Breast epithelium (tissue), 4 donors: ENCODE results near the gene LELP1. TPM values are rescaled to one million over a fixed set of nuclear protein-coding genes. Genes with fewer than 3 reads are reported as not detected.

Experiments used
- DNase-seq, 2 donors: peaks; one replicate each; pipeline ENCODE4 v3.0.0-alpha.2; 2019; ENCODE audit warnings: low spot score in 2 of 2
- H3K27ac ChIP-seq, 2 donors: fragments of 200-600 bp; sonication (generic) in 1 of 2; one replicate each; pipeline ENCODE4 v1.5.1; 2016 to 2019; ENCODE audit warnings: mild to moderate bottlenecking in 1 of 2
- H3K27me3 ChIP-seq, 2 donors: fragments of 200-600 bp; sonication (generic) in 1 of 2; one replicate each; pipeline versions ENCODE4 v1.5.1 to v1.6.0; 2017 to 2019; ENCODE audit warnings: control low read depth in 1 of 2, mild to moderate bottlenecking in 1 of 2
- H3K36me3 ChIP-seq: fragments of 200-600 bp; one replicate; pipeline ENCODE4 v1.5.1; 2019
- H3K4me1 ChIP-seq, 2 donors: fragments of 200-600 bp; sonication (generic); one replicate each; pipeline ENCODE4 v1.5.1; 2016 to 2019; ENCODE audit warnings: control low read depth in 1 of 2
- H3K4me3 ChIP-seq, 3 donors: fragments of 200-600 bp; sonication (generic); 1 replicate in 2 of 3; 2 replicates in 1 of 3; pipeline ENCODE4 v1.5.1; 2016 to 2019; ENCODE audit warnings: mild to moderate bottlenecking in 3 of 3, moderate library complexity in 2 of 3
- H3K9me3 ChIP-seq, 2 donors: fragments of 200-600 bp; sonication (generic) in 1 of 2; one replicate each; pipeline ENCODE4 v1.5.1; 2016 to 2019; ENCODE audit warnings: control low read depth in 1 of 2
- CTCF ChIP-seq, 3 donors: fragments of 450-650 bp; IDR thresholded peaks; one replicate each; pipeline ENCODE4 v1.5.1; 2016 to 2017; ENCODE audit warnings: antibody characterized with exemption in 3 of 3, mild to moderate bottlenecking in 3 of 3, moderate library complexity in 3 of 3
- POLR2A ChIP-seq: fragments of 450-650 bp; IDR thresholded peaks from one replicate; pipeline ENCODE4 v1.6.1; 2016; ENCODE audit warnings: antibody characterized with exemption, mild to moderate bottlenecking, moderate library complexity
- POLR2AphosphoS5 ChIP-seq, 3 donors: sonication (generic); formaldehyde crosslinking; IDR thresholded peaks; one replicate each; pipeline ENCODE4 v1.6.1; 2017; ENCODE audit warnings: antibody characterized with exemption in 3 of 3
- intact Hi-C: fragments of 100-400 bp; cut with DNase I; formaldehyde crosslinking; loops from one replicate; pipeline ENCODE4 v1.15.1; 2023; ENCODE audit warnings: low total_unique reads
- total RNA-seq, 3 donors: library from RNA; depleted of rRNA; stranded (reverse); fragments of >200 nt; gene quantifications; one replicate each; pipeline ENCODE4 v1.1.0, GENCODE V29; 2016

LELP1 gene
- not detected for total RNA-seq

- Histone ChIP-seq H3K27ac (no peak within 1 kb of the TSS), H3K4me1 (no peaks in the 10 kb centered on the region), H3K27me3 (no peaks in the 10 kb centered on the region), H3K36me3 (no peaks in the 10 kb centered on the region), H3K9me3 (no peaks in the 10 kb centered on the region), H3K4me3 (no peak within 1 kb of the TSS)
- no peak for DNase-seq
- TF ChIP-seq POLR2A (no peak), CTCF (IDR thresholded peaks at IDR 0.05) (no peak), POLR2AphosphoS5 (IDR thresholded peaks at IDR 0.05) (no peak)
- intact Hi-C loops = no loop called here
Measured at GRCh38 chr1:153203130-153203529, at the start of gene LELP1. Gene LELP1, plus strand, starts transcription at chr1:153203430. Its CDS starts 1,278 bp downstream, at chr1:153204708.

GRCh38 chr1:153155541-153155940 is 47.7 kb upstream of the LELP1 start:
- intact Hi-C loops = no loop called here
- no peak for DNase-seq

GRCh38 chr1:153168686-153169085 is 34.5 kb upstream of the LELP1 start:
- no peaks in the 10 kb centered on the region for H3K4me1 ChIP-seq
- no peak overlapping the region for H3K4me3 ChIP-seq
- DNase-seq = no peak
- no peaks in the 10 kb centered on the region for H3K9me3 ChIP-seq
- TF ChIP-seq POLR2AphosphoS5 (IDR thresholded peaks at IDR 0.05) (no peak), POLR2A (no peak), CTCF (IDR thresholded peaks at IDR 0.05) (no peak)
- intact Hi-C loops = no loop called here
- H3K36me3 ChIP-seq = no peaks in the 10 kb centered on the region
- no peak overlapping the region for H3K27ac ChIP-seq
- peaks cover 0 to 5% of the 10 kb centered on the region in 2 donors for H3K27me3 ChIP-seq

More at GRCh38 chr1:153155541-153155940, 47.7 kb upstream of the LELP1 start:
- Histone ChIP-seq H3K9me3 (peaks cover 8 to 12% of the 10 kb centered on the region in 2 donors), H3K27ac (no peak overlapping the region), H3K27me3 (no peaks in the 10 kb centered on the region), H3K36me3 (no peaks in the 10 kb centered on the region), H3K4me3 (no peak overlapping the region), H3K4me1 (no peaks in the 10 kb centered on the region)
- TF ChIP-seq POLR2A = no peak
- no peak for TF ChIP-seq POLR2AphosphoS5 (IDR thresholded peaks at IDR 0.05)
- no peak for TF ChIP-seq CTCF (IDR thresholded peaks at IDR 0.05)

- Histone ChIP-seq H3K27me3 (no peaks in the 10 kb centered on the region), H3K4me1 (no peaks in the 10 kb centered on the region), H3K27ac (no peak overlapping the region), H3K4me3 (no peak overlapping the region), H3K36me3 (no peaks in the 10 kb centered on the region), H3K9me3 (no peaks in the 10 kb centered on the region)
- no peak for DNase-seq
- TF ChIP-seq CTCF (IDR thresholded peaks at IDR 0.05) (no peak), POLR2AphosphoS5 (IDR thresholded peaks at IDR 0.05) (no peak), POLR2A (no peak)
- intact Hi-C loops = no loop called here
Measured at GRCh38 chr1:153174624-153175023, 28.6 kb upstream of the LELP1 start.

GRCh38 chr1:153178922-153179321 is 24.3 kb upstream of the LELP1 start:
- intact Hi-C loops = no loop called here
- Histone ChIP-seq H3K27ac (no peak overlapping the region), H3K4me1 (no peaks in the 10 kb centered on the region), H3K36me3 (no peaks in the 10 kb centered on the region), H3K27me3 (no peaks in the 10 kb centered on the region), H3K4me3 (no peak overlapping the region), H3K9me3 (peaks cover 0 to 3% of the 10 kb centered on the region in 2 donors)
- DNase-seq = no peak
- TF ChIP-seq POLR2A (no peak), POLR2AphosphoS5 (IDR thresholded peaks at IDR 0.05) (no peak), CTCF (IDR thresholded peaks at IDR 0.05) (no peak)
